Measurements from ENCODE around the gene DYRK1A.
"Not testable (repeated sequence)": the region's sequence is repeated elsewhere in the genome, so short reads cannot be mapped to it uniquely, and the experiment has no call there.

DYRK1A gene

DNA sequence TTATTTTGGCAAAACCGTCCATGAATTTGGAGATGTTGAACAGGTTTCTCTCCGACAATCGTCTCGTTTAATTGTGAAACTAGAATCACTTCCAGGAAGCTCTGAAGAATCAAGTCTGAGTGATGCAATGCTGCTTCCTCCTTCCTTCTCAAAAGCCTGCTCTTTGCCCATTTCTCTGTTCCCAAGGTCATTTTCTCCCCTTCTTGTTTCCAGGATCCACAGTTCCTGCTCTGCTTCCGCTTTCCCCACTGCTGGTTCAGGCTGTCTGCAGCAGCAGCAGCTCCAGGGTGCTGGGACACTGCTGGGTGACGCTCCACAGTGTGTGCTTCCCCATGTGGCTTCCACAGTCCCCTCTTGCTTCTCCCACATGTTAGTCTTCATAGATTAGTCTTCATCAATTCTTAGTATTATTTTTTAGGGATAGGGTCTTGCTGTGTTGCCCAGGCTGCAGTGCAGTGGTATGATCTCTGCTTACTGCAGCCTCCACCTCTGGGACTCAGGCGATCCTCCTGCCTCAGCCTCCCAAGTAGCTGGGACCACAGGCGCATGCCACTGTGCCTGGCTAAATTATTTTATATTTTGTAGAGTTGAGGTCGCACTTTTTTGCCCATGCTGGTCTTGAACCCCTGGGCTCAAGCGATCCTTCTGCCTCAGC, 156.2 kb downstream of the DYRK1A start:
- Mint-ChIP-seq H3K27me3 (no peaks in the 10 kb centered on the region), H3K4me3 (no peak overlapping the region), H3K4me1 (no peaks in the 10 kb centered on the region), H3K9me3 (no peaks in the 10 kb centered on the region), H3K27ac (no peak overlapping the region), H3K36me3 (peaks cover 5% of the 10 kb centered on the region)
- no peak for ATAC-seq

DNA sequence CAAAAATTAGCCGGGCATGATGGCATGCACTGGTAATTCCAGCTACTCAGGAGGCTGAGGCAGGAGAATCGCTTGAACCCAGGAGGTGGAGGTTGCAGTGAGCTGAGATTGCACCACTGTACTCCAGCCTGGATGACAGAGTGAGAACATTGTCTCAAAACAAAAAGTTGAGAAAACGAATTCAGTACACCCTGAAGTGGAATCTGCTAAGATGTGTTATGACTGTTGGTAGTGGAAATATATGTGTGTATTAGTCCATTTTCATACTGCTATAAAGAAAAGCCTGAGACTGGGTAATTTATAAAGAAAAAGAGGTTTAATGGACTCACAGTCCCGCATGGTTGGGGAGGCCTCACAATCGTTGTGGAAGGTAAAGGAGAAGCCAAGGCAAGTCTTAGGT, 158.4 kb downstream of the DYRK1A start:
- not testable (repeated sequence) for H3K36me3 Mint-ChIP-seq, H3K9me3 Mint-ChIP-seq, H3K4me3 Mint-ChIP-seq, H3K4me1 Mint-ChIP-seq, ATAC-seq, H3K27ac Mint-ChIP-seq
- H3K27me3 Mint-ChIP-seq, result peaks cover 12% of the 10 kb centered on the region

DNA sequence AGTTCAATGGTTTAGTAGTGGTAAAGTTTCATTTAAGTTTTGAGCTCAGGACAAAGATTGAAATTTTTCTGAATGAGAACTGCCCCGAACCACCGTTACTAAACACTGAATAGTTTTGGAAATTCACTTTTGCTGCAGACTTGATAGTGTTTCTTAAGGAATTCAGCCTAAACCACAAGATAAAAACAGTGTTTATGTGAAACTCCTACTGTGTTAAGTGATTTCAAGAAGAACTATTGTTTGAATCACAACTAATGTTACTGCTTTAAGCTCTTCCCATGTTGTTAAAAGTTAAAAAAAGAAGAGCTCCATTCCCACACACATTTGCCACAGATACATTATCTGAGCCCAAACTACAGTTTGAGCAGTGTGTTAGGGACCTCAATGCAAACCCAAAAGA, 159.2 kb downstream of the DYRK1A start:
- no peak overlapping the region for H3K4me3 Mint-ChIP-seq
- ATAC-seq, result no peak
- no peaks in the 10 kb centered on the region for H3K9me3 Mint-ChIP-seq
- no peaks in the 10 kb centered on the region for H3K4me1 Mint-ChIP-seq
- H3K27me3 Mint-ChIP-seq, result peaks cover 21% of the 10 kb centered on the region
- no peaks in the 10 kb centered on the region for H3K36me3 Mint-ChIP-seq
- no peak overlapping the region for H3K27ac Mint-ChIP-seq

DNA sequence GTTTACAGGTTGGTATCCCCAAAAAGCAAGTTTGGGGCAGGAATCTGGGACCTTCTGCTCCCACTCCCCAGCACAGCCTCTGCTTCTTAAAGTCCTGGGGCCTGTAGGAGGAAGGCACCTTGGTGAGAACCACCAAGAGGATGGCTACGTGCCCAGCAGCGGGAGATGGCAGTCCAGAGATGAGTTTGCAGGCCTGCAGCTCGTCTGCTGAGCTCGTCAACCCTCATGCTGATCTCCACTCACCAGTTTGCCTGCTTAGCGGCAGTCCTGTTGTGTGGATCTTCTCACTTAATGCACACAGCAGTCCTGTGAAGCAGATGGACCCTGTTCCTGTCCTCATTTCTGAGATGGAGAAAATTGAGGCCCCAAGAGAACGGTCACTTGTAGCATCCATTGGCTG, 160.5 kb downstream of the DYRK1A start:
- H3K9me3 Mint-ChIP-seq, result no peaks in the 10 kb centered on the region
- H3K4me3 Mint-ChIP-seq, result no peak overlapping the region
- H3K27me3 Mint-ChIP-seq, result peaks cover 26% of the 10 kb centered on the region
- H3K27ac Mint-ChIP-seq, result no peak overlapping the region
- H3K4me1 Mint-ChIP-seq, result no peaks in the 10 kb centered on the region
- ATAC-seq, result no peak
- no peaks in the 10 kb centered on the region for H3K36me3 Mint-ChIP-seq

DNA sequence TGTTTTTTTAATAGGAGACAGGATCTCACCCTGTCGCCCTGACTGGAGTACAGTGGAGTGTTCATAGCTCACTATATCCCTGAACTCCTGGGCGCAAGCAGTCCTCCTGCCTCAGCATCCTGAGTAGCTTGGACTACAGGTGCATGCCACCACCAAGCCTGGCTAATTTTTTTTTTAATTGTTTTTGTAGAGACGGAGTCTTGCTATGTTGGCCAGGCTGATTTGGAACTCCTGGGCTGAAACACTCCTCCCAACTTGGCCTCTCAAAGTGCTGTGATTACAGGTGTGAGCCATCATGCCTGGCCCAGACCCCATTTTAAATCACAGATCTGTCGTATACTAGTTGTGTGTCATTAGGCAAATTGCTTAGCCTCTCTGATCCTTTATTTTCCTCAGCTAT, 161.1 kb downstream of the DYRK1A start:
- Mint-ChIP-seq H3K9me3 (no peaks in the 10 kb centered on the region), H3K27me3 (peaks cover 33% of the 10 kb centered on the region), H3K4me1 (no peaks in the 10 kb centered on the region), H3K4me3 (no peak overlapping the region), H3K36me3 (no peaks in the 10 kb centered on the region), H3K27ac (no peak overlapping the region)
- ATAC-seq, result no peak

DNA sequence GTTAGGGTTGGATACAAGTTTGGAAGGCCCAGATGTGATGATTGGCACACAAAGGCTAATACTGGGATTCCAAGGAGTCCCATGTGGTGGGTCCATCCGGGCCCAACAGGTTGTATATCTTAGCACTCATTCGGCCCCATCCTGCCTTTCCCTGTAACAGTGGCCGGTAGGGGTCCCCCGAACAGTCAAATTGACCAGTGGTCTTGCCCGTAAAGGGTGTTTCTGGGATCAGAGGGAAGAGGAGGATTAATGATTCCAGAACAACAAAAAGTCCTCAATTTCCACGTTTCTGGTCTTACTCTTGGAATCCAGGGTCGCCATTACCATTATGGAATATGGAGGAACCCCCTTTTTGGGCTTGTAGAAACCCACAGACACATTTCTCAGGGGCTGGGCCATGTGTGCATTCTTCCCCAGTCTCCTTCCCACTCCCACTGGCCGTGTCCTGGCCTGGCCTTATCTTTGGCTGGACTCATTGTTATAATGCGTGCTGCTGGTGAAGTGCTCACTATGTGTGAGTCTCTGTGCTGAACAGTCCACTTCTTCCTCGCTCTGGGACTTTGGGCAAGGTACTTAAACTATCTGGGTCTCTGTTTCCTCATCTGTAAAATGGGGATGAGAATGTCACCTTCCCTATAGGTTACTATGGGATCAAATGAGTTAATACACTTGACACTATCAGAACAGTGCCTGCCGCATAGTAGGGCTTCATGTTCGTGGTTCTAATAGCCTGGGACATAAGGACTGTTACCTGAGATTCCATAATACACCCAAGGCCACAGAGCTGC, 161.8 kb downstream of the DYRK1A start:
- no peaks in the 10 kb centered on the region for H3K9me3 Mint-ChIP-seq

DNA sequence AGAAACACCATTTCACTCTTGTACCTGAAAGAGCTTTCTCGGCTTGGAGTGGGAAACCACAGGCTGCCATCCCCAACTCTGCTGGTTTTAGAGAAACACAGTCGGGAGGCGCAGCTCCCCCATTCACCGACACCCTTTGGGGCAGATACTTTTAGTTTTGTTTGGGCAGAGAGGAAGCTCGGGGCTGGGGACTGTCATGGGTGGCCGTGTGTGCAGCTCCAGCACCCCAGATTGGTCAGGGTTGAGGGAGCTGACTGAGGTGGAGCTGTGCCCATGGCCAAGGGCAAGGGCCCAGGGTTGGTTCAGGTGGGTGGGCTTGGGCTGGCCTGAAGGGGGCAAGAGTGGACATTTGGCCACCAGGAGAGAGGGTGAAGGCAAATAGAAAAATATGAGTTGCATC, 163.1 kb downstream of the DYRK1A start:
- no peak for ATAC-seq
- Mint-ChIP-seq H3K36me3 (no peaks in the 10 kb centered on the region), H3K4me1 (peaks cover 15% of the 10 kb centered on the region), H3K9me3 (no peaks in the 10 kb centered on the region), H3K27me3 (peaks cover 52% of the 10 kb centered on the region), H3K4me3 (no peak overlapping the region), H3K27ac (no peak overlapping the region)

More for the DNA sequence above, 161.8 kb downstream of the DYRK1A start:
- peaks cover 39% of the 10 kb centered on the region for H3K27me3 Mint-ChIP-seq
- H3K4me1 Mint-ChIP-seq, result peaks cover 6% of the 10 kb centered on the region
- H3K27ac Mint-ChIP-seq, result no peak overlapping the region
- H3K4me3 Mint-ChIP-seq, result no peak overlapping the region
- H3K36me3 Mint-ChIP-seq, result no peaks in the 10 kb centered on the region
- ATAC-seq, result no peak

DNA sequence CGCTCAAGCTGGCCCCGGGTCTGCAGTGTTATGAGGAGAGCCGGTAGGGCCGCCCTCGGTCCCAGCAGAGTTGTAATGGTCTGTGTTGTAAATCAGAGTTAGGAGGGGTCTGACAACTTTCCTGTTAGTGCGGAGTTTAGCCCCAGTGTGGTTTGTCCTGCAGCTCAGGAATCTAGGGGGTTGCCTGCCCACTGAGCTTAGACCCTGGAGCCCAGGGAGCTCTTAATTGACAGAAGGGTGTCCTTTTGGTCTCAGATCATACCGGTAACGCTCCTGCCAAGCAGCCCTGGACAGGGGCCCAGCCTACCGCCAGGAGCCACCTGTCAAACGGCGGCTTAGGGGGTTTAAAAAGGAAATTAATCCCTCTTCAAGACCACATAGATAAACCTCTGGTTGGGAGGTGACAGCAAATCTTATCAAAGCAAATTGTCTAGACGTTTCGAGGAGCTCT, 164.4 kb downstream of the DYRK1A start:
- no peaks in the 10 kb centered on the region for H3K9me3 Mint-ChIP-seq
- H3K4me1 Mint-ChIP-seq, result peaks cover 15% of the 10 kb centered on the region
- H3K27ac Mint-ChIP-seq, result no peak overlapping the region
- ATAC-seq, result no peak
- H3K36me3 Mint-ChIP-seq, result no peaks in the 10 kb centered on the region
- peaks cover 62% of the 10 kb centered on the region for H3K27me3 Mint-ChIP-seq
- no peak overlapping the region for H3K4me3 Mint-ChIP-seq

DNA sequence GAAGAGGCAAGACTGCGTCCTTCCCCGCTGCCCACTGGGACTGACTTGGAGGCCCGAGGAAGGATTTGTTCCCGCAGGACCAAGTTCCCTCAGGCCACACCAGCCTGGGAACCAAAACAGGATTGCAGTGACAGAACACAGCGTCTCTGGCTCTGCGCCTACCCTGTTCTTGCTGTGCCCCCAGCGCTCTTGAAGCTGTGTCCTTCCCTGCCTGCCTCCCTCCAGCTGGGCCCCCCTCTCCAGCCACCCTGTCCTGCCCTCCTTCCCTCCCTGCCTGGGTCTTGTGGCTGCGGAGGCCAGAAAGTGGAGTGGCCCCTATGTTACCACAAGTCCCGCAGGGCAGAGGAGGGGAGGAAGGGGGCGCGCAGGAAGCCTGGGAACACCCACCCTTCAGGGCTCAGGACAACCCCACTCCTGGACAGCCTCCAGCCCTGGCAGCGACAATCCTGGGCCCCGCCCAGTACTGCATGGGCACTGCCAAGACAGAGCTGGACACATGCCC, 164.9 kb downstream of the DYRK1A start:
- ATAC-seq, result no peak
- H3K4me3 Mint-ChIP-seq, result no peak overlapping the region
- H3K4me1 Mint-ChIP-seq, result peaks cover 15% of the 10 kb centered on the region
- H3K9me3 Mint-ChIP-seq, result peaks cover 2% of the 10 kb centered on the region
- H3K36me3 Mint-ChIP-seq, result peaks cover 3% of the 10 kb centered on the region
- H3K27me3 Mint-ChIP-seq, result peaks cover 67% of the 10 kb centered on the region
- H3K27ac Mint-ChIP-seq, result no peak overlapping the region

DNA sequence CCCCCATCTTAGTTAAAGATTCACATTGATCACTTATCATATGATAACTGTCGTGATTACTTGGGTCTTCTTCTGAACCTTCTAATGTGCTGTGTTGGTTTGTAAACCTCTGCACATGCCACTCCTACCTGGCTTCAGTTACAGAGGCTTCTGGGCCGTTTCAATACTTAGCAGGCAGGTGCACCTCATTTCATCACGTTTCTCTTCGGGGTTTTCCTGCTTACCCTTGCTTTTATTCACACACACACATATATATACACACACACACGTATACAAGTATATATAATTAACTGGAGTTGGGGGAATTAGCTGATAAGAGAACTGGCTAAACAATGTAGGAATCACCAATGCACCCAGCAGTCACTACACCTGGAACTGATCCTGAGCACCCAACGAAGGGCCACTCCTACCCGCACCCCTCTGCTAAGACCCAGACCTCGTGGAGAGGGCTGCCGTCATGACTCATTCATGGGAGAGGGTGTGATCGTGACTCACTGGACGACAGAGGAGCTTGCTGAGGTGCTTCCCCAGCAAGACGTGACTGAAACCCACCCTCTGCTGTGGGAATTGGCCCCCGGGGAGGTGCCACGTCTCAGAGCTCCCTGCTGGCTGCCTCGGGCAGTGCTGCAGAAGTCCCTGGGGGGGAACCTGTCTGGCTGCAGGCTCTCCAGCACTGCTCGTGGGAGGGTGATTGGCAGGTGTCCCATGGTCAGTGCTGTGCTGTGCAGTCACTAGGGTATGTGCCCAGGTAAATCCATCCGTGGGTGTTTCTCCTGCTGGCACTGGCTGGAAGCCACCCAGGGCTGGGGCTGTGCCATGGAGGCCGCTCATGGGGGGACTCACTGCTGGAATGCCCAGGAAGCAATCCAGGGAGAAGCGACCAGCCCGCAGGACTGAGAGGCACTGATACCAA, 166.6 kb downstream of the DYRK1A start:
- peak; percentile 89 for ATAC-seq
- Mint-ChIP-seq H3K9me3 (peaks cover 5% of the 10 kb centered on the region), H3K4me1 (peaks cover 15% of the 10 kb centered on the region), H3K36me3 (peaks cover 6% of the 10 kb centered on the region), H3K27me3 (peaks cover 77% of the 10 kb centered on the region), H3K27ac (peak overlapping the region; percentile 48), H3K4me3 (peak overlapping the region; percentile 57)

DNA sequence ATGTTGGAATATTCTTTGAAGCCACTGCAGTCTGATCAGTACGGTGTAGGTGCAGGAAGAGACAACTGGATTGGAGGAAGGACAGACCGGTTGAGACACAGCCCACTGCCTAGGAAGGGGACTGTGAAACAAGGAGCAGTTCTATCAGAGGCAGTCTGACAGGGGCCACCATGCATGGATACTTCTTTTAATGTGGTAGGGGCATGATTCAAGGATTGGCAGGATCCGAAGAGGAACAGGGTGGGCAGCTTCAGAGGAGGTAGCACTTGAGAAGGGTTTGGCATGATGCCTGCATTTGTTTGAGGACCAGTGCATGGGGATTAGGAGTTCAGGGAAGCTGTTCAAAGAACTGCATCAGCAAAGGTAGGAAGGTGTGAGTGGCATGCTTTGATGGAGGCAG, 167.9 kb downstream of the DYRK1A start:
- H3K27ac Mint-ChIP-seq, result no peak overlapping the region
- ATAC-seq, result no peak
- peaks cover 5% of the 10 kb centered on the region for H3K9me3 Mint-ChIP-seq
- H3K27me3 Mint-ChIP-seq, result peaks cover 70% of the 10 kb centered on the region
- H3K4me3 Mint-ChIP-seq, result no peak overlapping the region
- H3K4me1 Mint-ChIP-seq, result peaks cover 15% of the 10 kb centered on the region
- peaks cover 6% of the 10 kb centered on the region for H3K36me3 Mint-ChIP-seq

DNA sequence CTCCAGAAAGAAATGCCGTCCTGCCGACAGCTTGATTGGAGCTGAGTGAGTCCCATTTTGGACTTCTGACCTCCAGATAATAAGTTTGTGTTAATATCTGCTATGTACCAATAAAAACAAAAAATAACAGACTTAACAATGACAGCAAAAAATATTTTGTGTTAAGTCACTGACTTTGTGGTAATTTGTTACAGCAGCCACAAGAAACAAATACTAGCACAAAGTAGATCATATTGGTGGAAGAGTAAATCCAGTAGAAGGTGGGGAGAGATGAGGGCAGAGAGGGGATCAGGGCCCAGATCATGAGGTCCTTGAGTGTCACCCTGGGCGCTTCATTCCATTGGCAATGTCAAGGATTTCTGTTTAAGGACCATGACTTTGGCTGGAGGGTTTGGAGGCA, 168.6 kb downstream of the DYRK1A start:
- Mint-ChIP-seq H3K4me3 (no peak overlapping the region), H3K27me3 (peaks cover 63% of the 10 kb centered on the region), H3K27ac (no peak overlapping the region), H3K4me1 (peaks cover 15% of the 10 kb centered on the region), H3K9me3 (peaks cover 5% of the 10 kb centered on the region), H3K36me3 (peaks cover 6% of the 10 kb centered on the region)
- no peak for ATAC-seq

DNA sequence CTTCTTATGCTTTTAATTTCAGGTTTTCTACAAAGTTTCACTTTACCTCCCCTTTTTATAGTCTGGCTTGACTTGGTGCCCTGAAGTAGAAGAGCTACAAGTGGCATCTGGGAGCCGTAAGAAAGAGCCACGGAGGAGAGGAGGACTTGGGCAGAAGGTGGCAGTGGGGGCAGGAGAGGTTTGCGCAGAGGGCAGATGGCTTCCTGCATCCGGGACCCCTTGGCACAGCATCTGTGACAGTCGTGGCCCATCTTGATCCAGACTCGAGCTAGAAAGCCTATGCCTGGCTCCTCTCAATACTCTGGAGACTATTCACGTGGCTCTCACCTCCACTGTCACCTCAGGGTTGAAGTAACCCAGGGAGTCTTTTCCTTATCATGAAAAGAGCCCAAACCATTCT, 169.1 kb downstream of the DYRK1A start:
- no peak overlapping the region for H3K4me3 Mint-ChIP-seq
- H3K27me3 Mint-ChIP-seq, result peaks cover 58% of the 10 kb centered on the region
- peaks cover 5% of the 10 kb centered on the region for H3K9me3 Mint-ChIP-seq
- peaks cover 6% of the 10 kb centered on the region for H3K36me3 Mint-ChIP-seq
- ATAC-seq, result no peak
- no peak overlapping the region for H3K27ac Mint-ChIP-seq
- H3K4me1 Mint-ChIP-seq, result peaks cover 15% of the 10 kb centered on the region

DNA sequence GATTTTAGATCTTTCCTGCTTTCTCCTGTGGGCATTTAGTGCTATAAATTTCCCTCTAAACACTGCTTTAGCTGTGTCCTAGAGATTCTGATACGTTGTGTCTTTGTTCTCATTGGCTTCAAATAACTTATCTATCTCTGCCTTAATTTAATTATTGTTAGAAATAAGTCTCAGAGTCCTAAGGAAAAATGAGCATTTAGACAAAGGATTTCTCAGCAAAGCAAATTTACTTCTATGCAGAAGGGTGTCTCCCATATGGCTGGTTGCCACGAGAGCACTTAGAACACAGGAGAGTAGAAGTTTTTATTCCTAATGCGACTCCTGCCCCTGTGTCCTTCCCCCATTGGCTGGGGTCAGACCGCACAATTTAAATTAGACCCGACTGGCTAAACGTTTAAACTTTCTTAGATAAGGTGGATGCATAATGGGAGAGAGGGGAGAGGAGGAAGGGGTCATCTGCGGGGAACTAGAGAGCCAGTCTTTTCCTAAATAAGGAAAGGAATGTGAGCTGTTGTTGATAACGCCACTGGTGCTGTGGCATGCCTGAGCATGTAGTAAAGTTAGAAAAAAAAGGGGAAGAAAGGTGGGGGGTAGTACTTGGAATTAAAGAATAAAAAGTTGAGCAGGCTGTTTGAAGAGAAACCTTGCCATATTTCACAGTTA, 170.2 kb downstream of the DYRK1A start:
- ATAC-seq, result no peak
- H3K27ac Mint-ChIP-seq, result no peak overlapping the region
- no peak overlapping the region for H3K4me3 Mint-ChIP-seq
- peaks cover 9% of the 10 kb centered on the region for H3K9me3 Mint-ChIP-seq
- H3K27me3 Mint-ChIP-seq, result peaks cover 65% of the 10 kb centered on the region
- H3K36me3 Mint-ChIP-seq, result peaks cover 6% of the 10 kb centered on the region
- peaks cover 15% of the 10 kb centered on the region for H3K4me1 Mint-ChIP-seq

Data from stimulated activated memory B cell treated with anti-CD40 and anti-IgM and Interleukin-4, amounts not matched to agents 10 μg/mL and 1 μg/mL and 100 μg/mL, for 72 hours (primary cell).